ENCODE measurements around the gene ANO10.

Gene ANO10

GRCh38 chr3:43409506-43409905 is 212.3 kb downstream of the ANO10 start:
- DNase-seq, result no peak

GRCh38 chr3:43406643-43407023 is 215.2 kb downstream of the ANO10 start:
- no peak for DNase-seq

- DNase-seq, result no peak
These were observed 215.7 kb downstream of the ANO10 start for GRCh38 chr3:43405888-43406642.

GRCh38 chr3:43400781-43401730 is 220.8 kb downstream of the ANO10 start:
- DNase-seq, result no peak

GRCh38 chr3:43400167-43400566 is 221.6 kb downstream of the ANO10 start:
- DNase-seq, result no peak

GRCh38 chr3:43399034-43399433 is 222.8 kb downstream of the ANO10 start:
- DNase-seq, result no peak

- no peak for DNase-seq
These were observed 227.7 kb downstream of the ANO10 start for GRCh38 chr3:43394041-43394554.

- no peak for DNase-seq
These were observed 230.2 kb downstream of the ANO10 start for GRCh38 chr3:43391621-43392020.

GRCh38 chr3:43390255-43390588 is 231.6 kb downstream of the ANO10 start:
- DNase-seq, result no peak

- DNase-seq, result no peak
These were observed 232.2 kb downstream of the ANO10 start for GRCh38 chr3:43389388-43390254.

- no peak for DNase-seq
These were observed 232.9 kb downstream of the ANO10 start for GRCh38 chr3:43388915-43389314.

- DNase-seq, result no peak
These were observed 233.6 kb downstream of the ANO10 start for GRCh38 chr3:43388175-43388574.

- DNase-seq, result no peak
These were observed 242.5 kb downstream of the ANO10 start for GRCh38 chr3:43379343-43379742.

- no peak for DNase-seq
These were observed 243.5 kb downstream of the ANO10 start for GRCh38 chr3:43378066-43378935.

GRCh38 chr3:43373560-43373928 is 248.3 kb downstream of the ANO10 start:
- DNase-seq, result no peak

GRCh38 chr3:43372809-43373559 is 248.8 kb downstream of the ANO10 start:
- DNase-seq, result no peak

- DNase-seq, result no peak
These were observed 249.6 kb downstream of the ANO10 start for GRCh38 chr3:43372007-43372740.

- no peak for DNase-seq
These were observed 250.3 kb downstream of the ANO10 start for GRCh38 chr3:43371494-43371893.

GRCh38 chr3:43370293-43370980 is 251.4 kb downstream of the ANO10 start:
- DNase-seq, result no peak
